ENCODE results near the gene EYS.
"Not testable (repeated sequence)": the region's sequence is repeated elsewhere in the genome, so short reads cannot be mapped to it uniquely, and the experiment has no call there.

EYS gene

GRCh38 chr6:63844287-63844686 lies 1862.7 kb downstream of the EYS start:
- Histone ChIP-seq H3K27me3 (ENCODE audit: control insufficient read depth, insufficient read depth, low read length) (no peaks in the 10 kb centered on the region), H3K4me2 (ENCODE audit: low read length) (no peak overlapping the region), H3K9me3 (ENCODE audit: control insufficient read depth, low read length) (no peaks in the 10 kb centered on the region), H3K27ac (no peak overlapping the region), H3K4me3 (ENCODE audit: low read depth, low read length) (no peak overlapping the region), H2AFZ (no peak overlapping the region), H3K4me1 (no peaks in the 10 kb centered on the region), H3K9ac (no peak overlapping the region), H3K79me2 (no peaks in the 10 kb centered on the region), H3K36me3 (ENCODE audit: control insufficient read depth, insufficient read depth, low read length) (no peaks in the 10 kb centered on the region)
- TF ChIP-seq, protein P1, sequence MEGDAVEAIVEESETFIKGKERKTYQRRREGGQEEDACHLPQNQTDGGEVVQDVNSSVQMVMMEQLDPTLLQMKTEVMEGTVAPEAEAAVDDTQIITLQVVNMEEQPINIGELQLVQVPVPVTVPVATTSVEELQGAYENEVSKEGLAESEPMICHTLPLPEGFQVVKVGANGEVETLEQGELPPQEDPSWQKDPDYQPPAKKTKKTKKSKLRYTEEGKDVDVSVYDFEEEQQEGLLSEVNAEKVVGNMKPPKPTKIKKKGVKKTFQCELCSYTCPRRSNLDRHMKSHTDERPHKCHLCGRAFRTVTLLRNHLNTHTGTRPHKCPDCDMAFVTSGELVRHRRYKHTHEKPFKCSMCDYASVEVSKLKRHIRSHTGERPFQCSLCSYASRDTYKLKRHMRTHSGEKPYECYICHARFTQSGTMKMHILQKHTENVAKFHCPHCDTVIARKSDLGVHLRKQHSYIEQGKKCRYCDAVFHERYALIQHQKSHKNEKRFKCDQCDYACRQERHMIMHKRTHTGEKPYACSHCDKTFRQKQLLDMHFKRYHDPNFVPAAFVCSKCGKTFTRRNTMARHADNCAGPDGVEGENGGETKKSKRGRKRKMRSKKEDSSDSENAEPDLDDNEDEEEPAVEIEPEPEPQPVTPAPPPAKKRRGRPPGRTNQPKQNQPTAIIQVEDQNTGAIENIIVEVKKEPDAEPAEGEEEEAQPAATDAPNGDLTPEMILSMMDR (IDR thresholded peaks at IDR 0.05), result no peak

DNA sequence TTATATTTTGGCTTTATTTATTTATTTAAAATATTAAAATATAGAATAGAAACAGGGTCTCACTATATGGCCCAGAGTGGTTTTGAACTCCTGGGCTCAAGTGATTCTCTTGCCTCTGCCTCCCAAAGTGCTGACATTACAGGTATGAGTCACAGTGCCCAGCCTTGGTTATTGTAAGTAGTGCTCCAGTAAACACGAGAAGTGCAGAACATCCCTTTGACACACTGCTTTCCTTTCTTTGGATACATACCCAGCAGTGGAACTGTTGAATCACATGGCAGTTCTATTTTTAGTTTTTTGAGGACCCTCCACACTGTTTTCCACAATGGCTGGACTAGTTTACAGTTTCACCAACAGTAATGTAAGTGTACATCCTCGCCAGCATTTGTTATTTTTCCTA lies 1867.5 kb downstream of the EYS start:
- no peak overlapping the region for H3K27ac ChIP-seq

GRCh38 chr6:63828678-63829077 lies 1878.3 kb downstream of the EYS start:
- not testable (repeated sequence) for H3K9me3 ChIP-seq (ENCODE audit: control insufficient read depth, low read length); H2AFZ ChIP-seq; H3K79me2 ChIP-seq; H3K27me3 ChIP-seq (ENCODE audit: control insufficient read depth, insufficient read depth, low read length); H3K4me2 ChIP-seq (ENCODE audit: low read length); H3K27ac ChIP-seq; H3K4me1 ChIP-seq; H3K4me3 ChIP-seq (ENCODE audit: low read depth, low read length); H3K36me3 ChIP-seq (ENCODE audit: control insufficient read depth, insufficient read depth, low read length); H3K9ac ChIP-seq

More for the DNA sequence above, 1867.5 kb downstream of the EYS start:
- TF ChIP-seq, protein P1 (IDR thresholded peaks at IDR 0.05), result no peak
- no peak overlapping the region for H2AFZ ChIP-seq
- no peaks in the 10 kb centered on the region for H3K9me3 ChIP-seq (ENCODE audit: control insufficient read depth, low read length)
- H3K9ac ChIP-seq, result no peak overlapping the region
- H3K79me2 ChIP-seq, result no peaks in the 10 kb centered on the region
- H3K4me3 ChIP-seq (ENCODE audit: low read depth, low read length), result no peak overlapping the region
- no peaks in the 10 kb centered on the region for H3K36me3 ChIP-seq (ENCODE audit: control insufficient read depth, insufficient read depth, low read length)
- no peak overlapping the region for H3K4me2 ChIP-seq (ENCODE audit: low read length)
- H3K4me1 ChIP-seq, result no peaks in the 10 kb centered on the region
- H3K27me3 ChIP-seq (ENCODE audit: control insufficient read depth, insufficient read depth, low read length), result no peaks in the 10 kb centered on the region

DNA sequence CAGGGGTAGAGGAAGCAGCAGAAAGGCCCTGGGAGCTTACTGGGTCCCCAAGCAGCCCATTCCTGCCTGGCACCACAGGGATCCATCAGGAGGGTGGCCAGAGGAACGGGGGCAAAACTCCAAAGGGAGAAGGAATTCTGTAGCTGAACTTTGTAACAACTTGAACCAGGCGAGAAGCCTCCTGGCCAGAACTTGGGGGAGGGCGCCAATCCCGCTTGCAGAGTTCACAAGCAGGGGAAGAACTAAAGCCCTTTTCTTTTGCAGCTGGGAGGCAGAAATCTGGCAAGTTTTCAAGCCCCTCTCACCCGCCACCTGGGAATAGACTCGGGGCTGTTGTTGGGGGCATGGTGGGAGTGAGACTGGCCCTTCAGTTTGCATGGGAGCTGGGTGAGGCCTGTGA lies 1882.3 kb downstream of the EYS start:
- no peak overlapping the region for H3K27ac ChIP-seq
- no peaks in the 10 kb centered on the region for H3K27me3 ChIP-seq (ENCODE audit: control insufficient read depth, insufficient read depth, low read length)
- H3K79me2 ChIP-seq, result no peaks in the 10 kb centered on the region
- H3K4me3 ChIP-seq (ENCODE audit: low read depth, low read length), result no peak overlapping the region
- no peak overlapping the region for H2AFZ ChIP-seq
- no peaks in the 10 kb centered on the region for H3K4me1 ChIP-seq
- TF ChIP-seq, protein P1 (IDR thresholded peaks at IDR 0.05), result no peak
- no peaks in the 10 kb centered on the region for H3K36me3 ChIP-seq (ENCODE audit: control insufficient read depth, insufficient read depth, low read length)
- no peak overlapping the region for H3K4me2 ChIP-seq (ENCODE audit: low read length)
- no peaks in the 10 kb centered on the region for H3K9me3 ChIP-seq (ENCODE audit: control insufficient read depth, low read length)
- H3K9ac ChIP-seq, result no peak overlapping the region

- no peaks in the 10 kb centered on the region for H3K4me1 ChIP-seq
- H3K27me3 ChIP-seq (ENCODE audit: control insufficient read depth, insufficient read depth, low read length), result no peaks in the 10 kb centered on the region
- no peak overlapping the region for H3K4me2 ChIP-seq (ENCODE audit: low read length)
- H3K27ac ChIP-seq, result no peak overlapping the region
- no peaks in the 10 kb centered on the region for H3K79me2 ChIP-seq
- H2AFZ ChIP-seq, result no peak overlapping the region
- H3K9me3 ChIP-seq (ENCODE audit: control insufficient read depth, low read length), result no peaks in the 10 kb centered on the region
- no peak overlapping the region for H3K9ac ChIP-seq
- H3K4me3 ChIP-seq (ENCODE audit: low read depth, low read length), result no peak overlapping the region
- TF ChIP-seq, protein P1 (IDR thresholded peaks at IDR 0.05), result no peak
- H3K36me3 ChIP-seq (ENCODE audit: control insufficient read depth, insufficient read depth, low read length), result no peaks in the 10 kb centered on the region
These were observed 1885.6 kb downstream of the EYS start for GRCh38 chr6:63821442-63821841.

Measured in parathyroid adenoma (tissue), 2 donors.